Fibroblast of lung (primary cell): ENCODE data around the gene MAGEA10. TPM values are rescaled to one million over a fixed set of nuclear protein-coding genes. Genes with fewer than 3 reads are reported as not detected.
"Not testable (repeated sequence)": the region's sequence is repeated elsewhere in the genome, so short reads cannot be mapped to it uniquely, and the experiment has no call there.

Source experiments
- DNase-seq, 2 donors: peaks; one replicate each; pipeline versions ENCODE4 v3.0.0 to v3.0.0-alpha.2; 2010; ENCODE audit warnings: low read depth in 2 of 2
- H2AFZ ChIP-seq: 2 replicates; pipeline ENCODE4 v1.5.1; 2012; ENCODE audit warnings: low read length, control low read depth, inconsistent platforms
- H3K27ac ChIP-seq: 2 replicates; pipeline ENCODE4 v1.5.1; 2011; ENCODE audit warnings: low read length, control low read depth; ENCODE audit not compliant: insufficient read depth
- H3K27me3 ChIP-seq: 2 replicates; pipeline ENCODE4 v1.5.1; 2011; ENCODE audit warnings: mild to moderate bottlenecking, low read length; ENCODE audit not compliant: control insufficient read depth, insufficient read depth
- H3K36me3 ChIP-seq: 2 replicates; pipeline ENCODE4 v1.5.1; 2011; ENCODE audit warnings: low read length; ENCODE audit not compliant: control insufficient read depth, insufficient read depth
- H3K4me1 ChIP-seq: 2 replicates; pipeline ENCODE4 v1.5.1; 2011; ENCODE audit warnings: low read length; ENCODE audit not compliant: control insufficient read depth, insufficient read depth; ENCODE audit errors: extremely low read depth
- H3K4me2 ChIP-seq: 2 replicates; pipeline ENCODE4 v1.5.1; 2011; ENCODE audit warnings: low read length, control low read depth; ENCODE audit not compliant: insufficient read depth; ENCODE audit errors: extremely low read depth
- H3K4me3 ChIP-seq, 4 experiments: fragments of 200-600 bp in 1 of 4; sonication (generic) in 1 of 4; replicated peaks in 1 of 4; 2 replicates each; pipeline ENCODE4 v1.5.1; 2011 to 2016; ENCODE audit warnings: low read length in 4 of 4, low read depth in 3 of 4, mild to moderate bottlenecking in 3 of 4, control low read depth in 2 of 4, inconsistent platforms in 1 of 4, mixed read lengths in 1 of 4; ENCODE audit not compliant: insufficient read depth in 1 of 4; ENCODE audit errors: control extremely low read depth in 1 of 4
- H3K79me2 ChIP-seq: 2 replicates; pipeline ENCODE4 v1.5.1; 2012; ENCODE audit warnings: mild to moderate bottlenecking, low read length, inconsistent platforms; ENCODE audit not compliant: control insufficient read depth, insufficient read depth
- H3K9ac ChIP-seq: 2 replicates; pipeline ENCODE4 v1.5.1; 2011; ENCODE audit warnings: mild to moderate bottlenecking, low read length, control low read depth; ENCODE audit not compliant: insufficient read depth
- H3K9me3 ChIP-seq: 2 replicates; pipeline ENCODE4 v1.5.1; 2012; ENCODE audit warnings: low read depth, low read length; ENCODE audit not compliant: control insufficient read depth, insufficient read depth
- H4K20me1 ChIP-seq: 2 replicates; pipeline ENCODE4 v1.5.1; 2011; ENCODE audit warnings: low read length; ENCODE audit not compliant: control insufficient read depth, insufficient read depth; ENCODE audit errors: extremely low read depth
- EZH2 ChIP-seq: IDR thresholded peaks from 2 replicates; pipeline ENCODE4 v1.5.1; 2012; ENCODE audit warnings: low read length, control low read depth, mild to moderate bottlenecking; ENCODE audit errors: missing control alignments
- polyA minus RNA-seq: library from RNA; depleted of rRNA, polyadenylated mRNA; stranded (reverse); fragments of >200 nt; gene quantifications from 2 replicates; pipeline ENCODE4 v1.2.3, GENCODE V29; 2011; ENCODE audit warnings: low replicate concordance
- polyA plus RNA-seq, 2 donors: library from polyadenylated mRNA; depleted of rRNA in 1 of 2; stranded (reverse) in 1 of 2; unstranded in 1 of 2; fragments of >200 nt; gene quantifications; 2 replicates each; pipeline ENCODE4 v1.2.1, GENCODE V29; 2011 to 2012; ENCODE audit warnings: missing spikeins in 1 of 2
- total RNA-seq: library from RNA; depleted of rRNA; stranded (reverse); fragments of >200 nt; gene quantifications from 2 replicates; pipeline ENCODE4 v1.2.1, GENCODE V29; 2014
- TF ChIP-seq, protein P1 (sequence below), 2 donors: IDR thresholded peaks in 1 of 2; conservative IDR thresholded peaks in 1 of 2; 1 replicate in 1 of 2; 2 replicates in 1 of 2; pipeline ENCODE4 v1.5.1; 2011 to 2012; ENCODE audit warnings: low read length in 2 of 2, control low read depth in 1 of 2, inconsistent platforms in 1 of 2, low read depth in 1 of 2, mild to moderate bottlenecking in 1 of 2

MAGEA10 gene
- total RNA-seq (not detected in 2 replicates), polyA plus RNA-seq (not detected in 2 replicates), polyA minus RNA-seq (not detected in 2 replicates)
- polyA plus RNA-seq (2012) = not detected in 2 replicates

DNA sequence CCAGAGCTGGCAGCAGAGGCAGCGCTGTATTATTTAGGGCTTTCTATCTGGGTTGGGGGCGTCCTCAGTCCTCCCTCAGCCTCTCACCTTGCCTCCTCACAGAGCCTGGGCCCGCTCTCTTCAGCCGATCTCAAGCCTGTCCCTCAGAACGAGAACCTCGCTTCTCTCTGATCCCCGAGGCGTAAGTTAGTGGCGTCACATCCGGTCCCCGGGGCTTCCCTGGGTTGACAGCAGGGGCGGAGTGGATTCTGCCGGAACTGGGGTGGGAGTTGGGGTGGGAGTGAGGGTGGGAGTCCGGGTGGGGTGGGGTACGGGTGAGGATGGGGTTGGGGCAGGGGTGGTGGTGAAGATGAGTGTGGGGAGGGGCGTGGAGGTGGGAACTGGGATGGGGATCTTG lies at the start of gene MAGEA10:
TSS of gene MAGEA10 (minus strand) at position 190 of the 397 bp plus-strand sequence. CDS start 2,957 bp downstream, outside the sequence.
- Histone ChIP-seq H3K27me3 (no peaks in the 10 kb centered on the region), H3K36me3 (no peaks in the 10 kb centered on the region), H3K79me2 (no peaks in the 10 kb centered on the region), H3K4me1 (no peaks in the 10 kb centered on the region), H3K4me2 (no peak within 1 kb of the TSS), H2AFZ (no peak within 1 kb of the TSS), H3K4me3 (no peak within 1 kb of the TSS), H3K9ac (no peak within 1 kb of the TSS), H3K9me3 (no peaks in the 10 kb centered on the region), H4K20me1 (no peaks in the 10 kb centered on the region), H3K27ac (no peak within 1 kb of the TSS)
- no peak for DNase-seq
- TF ChIP-seq EZH2 = no peak
- TF ChIP-seq, protein P1, sequence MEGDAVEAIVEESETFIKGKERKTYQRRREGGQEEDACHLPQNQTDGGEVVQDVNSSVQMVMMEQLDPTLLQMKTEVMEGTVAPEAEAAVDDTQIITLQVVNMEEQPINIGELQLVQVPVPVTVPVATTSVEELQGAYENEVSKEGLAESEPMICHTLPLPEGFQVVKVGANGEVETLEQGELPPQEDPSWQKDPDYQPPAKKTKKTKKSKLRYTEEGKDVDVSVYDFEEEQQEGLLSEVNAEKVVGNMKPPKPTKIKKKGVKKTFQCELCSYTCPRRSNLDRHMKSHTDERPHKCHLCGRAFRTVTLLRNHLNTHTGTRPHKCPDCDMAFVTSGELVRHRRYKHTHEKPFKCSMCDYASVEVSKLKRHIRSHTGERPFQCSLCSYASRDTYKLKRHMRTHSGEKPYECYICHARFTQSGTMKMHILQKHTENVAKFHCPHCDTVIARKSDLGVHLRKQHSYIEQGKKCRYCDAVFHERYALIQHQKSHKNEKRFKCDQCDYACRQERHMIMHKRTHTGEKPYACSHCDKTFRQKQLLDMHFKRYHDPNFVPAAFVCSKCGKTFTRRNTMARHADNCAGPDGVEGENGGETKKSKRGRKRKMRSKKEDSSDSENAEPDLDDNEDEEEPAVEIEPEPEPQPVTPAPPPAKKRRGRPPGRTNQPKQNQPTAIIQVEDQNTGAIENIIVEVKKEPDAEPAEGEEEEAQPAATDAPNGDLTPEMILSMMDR (conservative IDR thresholded peaks at IDR 0.05 in 1 of 2, IDR thresholded peaks at IDR 0.05 in 1 of 2; ENCODE audit: low read depth in 1 of 2, low read length in 2 of 2) = no peak

DNA sequence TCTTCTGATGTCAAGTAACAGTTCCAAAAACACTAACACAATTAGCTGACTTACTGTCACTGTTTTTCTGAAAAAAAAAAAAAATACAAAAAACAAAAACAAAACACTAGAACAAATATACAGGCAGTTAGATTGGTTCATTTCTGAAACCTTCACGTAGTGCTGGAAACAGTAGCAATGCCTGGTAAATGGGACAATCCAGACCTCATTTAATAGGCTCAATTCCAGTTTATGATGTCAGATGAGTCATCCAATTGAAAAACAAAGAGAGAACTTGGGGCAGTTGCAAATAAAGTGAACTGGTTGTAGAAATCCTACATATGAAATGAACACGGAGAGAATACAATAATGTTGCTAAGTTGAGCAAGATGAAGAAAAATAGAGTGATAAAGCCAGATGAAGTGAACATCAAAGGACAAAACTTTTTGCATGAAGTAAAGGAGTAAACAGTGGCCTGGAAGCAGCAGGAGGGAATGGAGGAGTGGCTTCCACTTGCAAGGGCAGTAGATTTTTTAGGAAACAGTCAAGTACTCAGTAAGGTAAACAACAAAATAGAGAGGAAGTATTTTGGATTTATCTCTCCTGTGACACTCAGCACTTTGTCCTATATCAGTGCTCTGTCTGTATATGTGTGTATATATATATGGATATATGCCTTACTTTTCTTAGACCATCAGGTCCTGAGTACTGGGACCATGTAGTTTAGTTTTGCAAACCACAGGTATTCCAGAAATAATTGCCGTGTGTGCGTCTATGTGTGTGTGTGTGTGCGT lies 39.3 kb upstream of the MAGEA10 start:
- H3K9me3 ChIP-seq = no peaks in the 10 kb centered on the region
- no peak overlapping the region for H3K27ac ChIP-seq
- H3K27me3 ChIP-seq = no peaks in the 10 kb centered on the region
- H3K36me3 ChIP-seq = no peaks in the 10 kb centered on the region
- H4K20me1 ChIP-seq = no peaks in the 10 kb centered on the region
- H3K4me1 ChIP-seq = no peaks in the 10 kb centered on the region
- no peaks in the 10 kb centered on the region for H3K79me2 ChIP-seq
- H3K9ac ChIP-seq = no peak overlapping the region
- no peak overlapping the region for H3K4me2 ChIP-seq
- TF ChIP-seq, protein P1 (conservative IDR thresholded peaks at IDR 0.05 in 1 of 2, IDR thresholded peaks at IDR 0.05 in 1 of 2; ENCODE audit: low read depth in 1 of 2, low read length in 2 of 2) = no peak
- no peak for TF ChIP-seq EZH2
- no peak overlapping the region for H2AFZ ChIP-seq
- DNase-seq = peak in 1 of 2 donors; percentile 38
- no peak overlapping the region for H3K4me3 ChIP-seq

DNA sequence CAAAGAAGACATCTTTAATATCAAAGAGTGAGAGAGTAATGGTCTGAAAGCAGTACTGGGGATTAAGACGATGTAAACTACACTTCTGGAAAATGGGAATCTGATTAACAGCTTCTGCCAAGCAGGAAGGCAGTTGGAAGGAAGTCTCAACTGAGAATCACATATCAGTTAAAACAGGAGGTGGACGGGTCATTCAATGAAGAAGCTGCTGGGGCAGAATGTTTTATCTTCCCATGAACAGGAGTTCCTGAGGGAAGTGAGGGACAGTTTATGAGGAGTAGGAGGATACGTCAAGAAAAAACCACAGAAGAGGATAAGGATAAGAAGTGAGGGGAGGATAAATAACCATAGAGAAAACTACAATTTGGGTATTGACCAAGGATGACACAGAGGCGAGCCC lies 38.7 kb upstream of the MAGEA10 start:
- H3K4me1 ChIP-seq = no peaks in the 10 kb centered on the region
- no peak overlapping the region for H3K27ac ChIP-seq
- no peak for DNase-seq
- no peaks in the 10 kb centered on the region for H3K27me3 ChIP-seq
- no peaks in the 10 kb centered on the region for H4K20me1 ChIP-seq
- H3K4me2 ChIP-seq = no peak overlapping the region
- no peaks in the 10 kb centered on the region for H3K36me3 ChIP-seq
- no peaks in the 10 kb centered on the region for H3K79me2 ChIP-seq
- H3K9me3 ChIP-seq = no peaks in the 10 kb centered on the region
- no peak overlapping the region for H3K4me3 ChIP-seq
- H2AFZ ChIP-seq = no peak overlapping the region
- TF ChIP-seq EZH2 = no peak
- TF ChIP-seq, protein P1 (conservative IDR thresholded peaks at IDR 0.05 in 1 of 2, IDR thresholded peaks at IDR 0.05 in 1 of 2; ENCODE audit: low read depth in 1 of 2, low read length in 2 of 2) = no peak
- no peak overlapping the region for H3K9ac ChIP-seq

DNA sequence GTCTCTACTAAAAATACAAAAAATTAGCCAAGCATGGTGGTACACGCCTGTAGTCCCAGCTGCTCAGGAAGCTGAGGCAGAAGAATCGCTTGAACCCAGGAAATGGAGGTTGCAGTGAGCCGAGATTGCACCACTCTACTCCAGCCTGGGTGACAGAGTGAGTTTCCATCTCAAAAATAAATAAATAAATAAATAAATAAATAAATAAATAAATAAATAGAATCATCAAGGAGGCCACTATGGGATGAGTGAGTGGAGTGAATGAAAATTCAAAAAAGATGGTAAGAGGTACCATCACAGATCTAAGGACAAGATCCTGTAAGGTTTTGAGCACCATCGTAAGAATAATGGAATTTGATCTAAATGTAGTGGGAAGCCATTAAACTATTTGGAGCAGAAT lies 37.5 kb upstream of the MAGEA10 start:
- H3K4me1 ChIP-seq, H3K27me3 ChIP-seq, H3K36me3 ChIP-seq, H3K27ac ChIP-seq, H3K9ac ChIP-seq, H3K79me2 ChIP-seq, H4K20me1 ChIP-seq, H2AFZ ChIP-seq, H3K9me3 ChIP-seq, H3K4me2 ChIP-seq, H3K4me3 ChIP-seq, DNase-seq: not testable (repeated sequence)
